DOHH2 (cell line): ENCODE measurements around the gene GPATCH3.
"Not testable (repeated sequence)": the region's sequence is repeated elsewhere in the genome, so short reads cannot be mapped to it uniquely, and the experiment has no call there.

Experiments
- H3F3A ChIP-seq: fragments of 200-600 bp; sonication (generic), shearing (Covaris generic); 2 replicates; pipeline ENCODE4 v1.6.0; 2016; ENCODE audit warnings: antibody characterized with exemption, mild to moderate bottlenecking; ENCODE audit not compliant: control insufficient read depth, insufficient read depth
- H3K27ac ChIP-seq: fragments of 200-600 bp; sonication (generic); 2 replicates; pipeline ENCODE4 v1.5.1; 2014; ENCODE audit warnings: low read depth, mild to moderate bottlenecking, low read length, moderate library complexity
- H3K27me3 ChIP-seq: fragments of 200-600 bp; sonication (generic); 2 replicates; pipeline ENCODE4 v1.6.1; 2014; ENCODE audit warnings: mild to moderate bottlenecking, low read length, mixed read lengths; ENCODE audit not compliant: control insufficient read depth
- H3K36me3 ChIP-seq: fragments of 200-600 bp; sonication (generic); 2 replicates; pipeline ENCODE4 v1.6.1; 2014; ENCODE audit warnings: mild to moderate bottlenecking, low read length, moderate library complexity, mixed read lengths; ENCODE audit not compliant: control insufficient read depth
- H3K4me1 ChIP-seq: fragments of 200-600 bp; sonication (generic); 2 replicates; pipeline ENCODE4 v1.6.1; 2014; ENCODE audit warnings: mild to moderate bottlenecking, low read length, mixed read lengths; ENCODE audit not compliant: control insufficient read depth
- H3K4me2 ChIP-seq: fragments of 200-600 bp; sonication (generic); 2 replicates; pipeline ENCODE4 v1.6.0; 2014; ENCODE audit warnings: mild to moderate bottlenecking, low read length, moderate library complexity
- H3K4me3 ChIP-seq: fragments of 200-600 bp; sonication (generic); 2 replicates; pipeline ENCODE4 v1.5.1; 2014; ENCODE audit warnings: mild to moderate bottlenecking, low read length, mixed read lengths
- H3K79me2 ChIP-seq: fragments of 200-600 bp; sonication (generic); 2 replicates; pipeline ENCODE4 v1.6.1; 2014; ENCODE audit warnings: mild to moderate bottlenecking, low read length, mixed read lengths; ENCODE audit not compliant: control insufficient read depth
- H3K9me2 ChIP-seq: fragments of 200-600 bp; sonication (generic); replicated peaks from 2 replicates; pipeline ENCODE4 v1.6.1; 2014; ENCODE audit warnings: mild to moderate bottlenecking, low read length, mixed read lengths; ENCODE audit not compliant: control insufficient read depth
- H3K9me3 ChIP-seq: fragments of 200-600 bp; sonication (generic); 2 replicates; pipeline ENCODE4 v1.6.1; 2014; ENCODE audit warnings: antibody characterized with exemption, low read length, mixed read lengths; ENCODE audit not compliant: control insufficient read depth, insufficient read depth
- H4K20me1 ChIP-seq: fragments of 200-600 bp; sonication (generic); 2 replicates; pipeline ENCODE4 v1.6.0; 2014; ENCODE audit warnings: low read depth, mild to moderate bottlenecking, antibody characterized with exemption, low read length, moderate library complexity; ENCODE audit not compliant: control insufficient read depth, insufficient read depth
- CTCF ChIP-seq: fragments of 200-600 bp; sonication (generic); IDR thresholded peaks from one replicate; pipeline ENCODE4 v1.5.1; 2014; ENCODE audit warnings: antibody characterized with exemption, mild to moderate bottlenecking, low read depth, low read length; ENCODE audit not compliant: poor library complexity, severe bottlenecking
- EZH2phosphoT487 ChIP-seq: fragments of 200-600 bp; sonication (generic); IDR thresholded peaks from 2 replicates; pipeline ENCODE4 v1.6.1; 2017; ENCODE audit warnings: borderline replicate concordance, mild to moderate bottlenecking, antibody characterized with exemption, low read length, moderate library complexity, mixed read lengths

GPATCH3 gene

GRCh38 chr1:26887125-26887524 lies 13.1 kb downstream of the GPATCH3 start:
- Histone ChIP-seq H4K20me1 (0 out of 2 replicates have a peak, but pooled peaks cover 9% of the 10 kb centered on the region), H3K36me3 (peaks cover 74% of the 10 kb centered on the region), H3K27me3 (no peaks in the 10 kb centered on the region), H3K4me2 (no peak overlapping the region), H3K4me1 (peaks cover 21% of the 10 kb centered on the region), H3F3A (peaks cover 15% of the 10 kb centered on the region), H3K9me2 (no peaks in the 10 kb centered on the region), H3K27ac (no peak overlapping the region), H3K79me2 (peaks cover 26% of the 10 kb centered on the region), H3K9me3 (no peaks in the 10 kb centered on the region), H3K4me3 (no peak overlapping the region)
- TF ChIP-seq EZH2phosphoT487 (no peak), CTCF (peak; percentile 44)

- Histone ChIP-seq H3K36me3 (peaks cover 78% of the 10 kb centered on the region), H3K4me2 (no peak overlapping the region), H3K4me1 (peaks cover under 1% of the 10 kb centered on the region), H3F3A (peaks cover 7% of the 10 kb centered on the region; the same call in 1 of the 2 replicates), H3K9me3 (no peaks in the 10 kb centered on the region), H3K9me2 (no peaks in the 10 kb centered on the region), H3K4me3 (no peak overlapping the region), H3K27me3 (no peaks in the 10 kb centered on the region), H3K79me2 (peaks cover 5% of the 10 kb centered on the region), H4K20me1 (no peaks in the 10 kb centered on the region), H3K27ac (no peak overlapping the region)
- no peak for TF ChIP-seq CTCF
Measured at GRCh38 chr1:26882696-26883463, 17.4 kb downstream of the GPATCH3 start.

- H3K4me2 ChIP-seq, H3K27ac ChIP-seq, H3K4me3 ChIP-seq, H3K79me2 ChIP-seq, H3K9me3 ChIP-seq, H4K20me1 ChIP-seq, H3K4me1 ChIP-seq, H3F3A ChIP-seq, H3K27me3 ChIP-seq, H3K9me2 ChIP-seq: not testable (repeated sequence)
- peaks cover 84% of the 10 kb centered on the region for H3K36me3 ChIP-seq
Measured at GRCh38 chr1:26881611-26882010, 18.7 kb downstream of the GPATCH3 start.

- no peak overlapping the region for H3K4me2 ChIP-seq
- no peaks in the 10 kb centered on the region; the same call in 1 of the 2 replicates for H3K79me2 ChIP-seq
- H3K4me3 ChIP-seq, result no peak overlapping the region
- H3K4me1 ChIP-seq, result peaks cover 5% of the 10 kb centered on the region
- no peaks in the 10 kb centered on the region for H3K9me3 ChIP-seq
- H3K9me2 ChIP-seq, result no peaks in the 10 kb centered on the region
- no peaks in the 10 kb centered on the region for H3K27me3 ChIP-seq
- TF ChIP-seq EZH2phosphoT487 (no peak), CTCF (no peak)
- no peak overlapping the region for H3K27ac ChIP-seq
- no peaks in the 10 kb centered on the region for H4K20me1 ChIP-seq
- peaks cover 70% of the 10 kb centered on the region for H3K36me3 ChIP-seq
- peaks cover 7% of the 10 kb centered on the region; the same call in 1 of the 2 replicates for H3F3A ChIP-seq
Measured at GRCh38 chr1:26879793-26880192, 20.5 kb downstream of the GPATCH3 start.
